Colonic mucosa (tissue), 4 donors: ENCODE data around the gene WDR75. TPM values are rescaled to one million over a fixed set of nuclear protein-coding genes. Genes with fewer than 3 reads are reported as not detected.

Source experiments
- DNase-seq: peaks from one replicate; pipeline ENCODE4 v3.0.0-alpha.2; 2020
- H3K27ac ChIP-seq: fragments of 200-600 bp; one replicate; pipeline ENCODE4 v1.8.0; 2021
- H3K27me3 ChIP-seq: fragments of 200-600 bp; one replicate; pipeline ENCODE4 v1.8.0; 2021
- H3K36me3 ChIP-seq: fragments of 200-600 bp; one replicate; pipeline ENCODE4 v1.8.0; 2021
- H3K4me1 ChIP-seq: fragments of 200-600 bp; one replicate; pipeline ENCODE4 v1.8.0; 2021; ENCODE audit warnings: mild to moderate bottlenecking
- H3K4me3 ChIP-seq: fragments of 200-600 bp; one replicate; pipeline ENCODE4 v1.8.0; 2021
- H3K9ac ChIP-seq, 2 donors: one replicate each; pipeline ENCODE4 v1.7.0; 2013; ENCODE audit warnings: control low read depth in 2 of 2, low read depth in 2 of 2, low read length in 2 of 2
- H3K9me3 ChIP-seq: fragments of 200-600 bp; one replicate; pipeline ENCODE4 v1.8.0; 2021
- intact Hi-C: fragments of 100-400 bp; cut with DNase I; formaldehyde crosslinking; loops from one replicate; pipeline ENCODE4 v1.14.1; 2022
- total RNA-seq, 2 donors: library from RNA; stranded (reverse); fragmentation: NEBNext Ultra II Directional in 1 of 2; extraction: Animal tissue kit (Norgen Biotek cat#: 25700) in 1 of 2; gene quantifications; one replicate each; pipeline ENCODE4 v1.2.1, GENCODE V29; 2021
- TF ChIP-seq, protein P1 (sequence below): fragments of 200-600 bp; IDR thresholded peaks from one replicate; pipeline ENCODE4 v1.8.0; 2022; ENCODE audit warnings: antibody characterized with exemption, mild to moderate bottlenecking
- donor health status: healthy.
- donor health status: DM: no; HTN: no; CAD: no.
- donor health status: DM: no; HTN: no; CAD: no.

The WDR75 gene
- total RNA-seq, 2 donors from 2014 or later = 19.0 to 21.4 TPM

DNA sequence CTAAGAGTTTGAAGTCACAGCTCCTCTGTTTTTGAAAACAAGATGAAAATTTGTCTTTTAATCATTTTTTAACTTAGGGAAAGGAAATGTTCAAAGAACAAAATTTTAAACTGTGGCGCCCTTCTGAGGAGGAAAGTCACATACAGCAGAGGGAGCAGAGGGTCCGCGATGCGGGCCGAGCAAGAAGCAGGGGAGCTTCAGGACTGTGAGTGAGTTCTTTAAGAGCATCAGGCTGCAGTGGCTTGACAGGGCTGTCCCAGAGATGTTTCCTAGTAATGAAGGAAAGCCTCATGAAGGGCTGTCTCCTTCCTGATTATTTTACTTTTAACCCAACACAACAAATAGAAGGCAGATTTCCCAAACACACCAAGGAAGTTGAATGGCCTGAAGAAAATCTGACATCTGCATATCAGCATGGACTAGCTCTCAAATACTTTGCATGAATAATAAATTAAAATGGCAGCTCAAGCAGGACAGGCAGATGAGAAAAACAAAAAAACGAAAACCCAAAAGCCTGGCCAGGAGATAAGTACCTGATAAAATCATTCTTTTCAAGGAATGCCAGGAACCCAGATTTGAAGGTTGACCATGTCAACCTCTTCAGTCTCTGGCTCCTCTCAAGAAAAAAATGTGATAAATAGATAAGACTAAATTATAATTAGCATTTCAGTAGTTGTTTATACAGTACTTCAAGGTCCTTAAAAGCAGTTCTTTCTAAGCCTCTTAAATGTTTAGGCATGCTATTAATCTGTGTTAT lies 78.5 kb downstream of the WDR75 start:
- no peaks in the 10 kb centered on the region for H3K9me3 ChIP-seq
- H3K9ac ChIP-seq = no peak overlapping the region
- H3K27me3 ChIP-seq = no peaks in the 10 kb centered on the region
- H3K4me3 ChIP-seq = no peak overlapping the region
- H3K27ac ChIP-seq = no peak overlapping the region
- TF ChIP-seq, protein P1, sequence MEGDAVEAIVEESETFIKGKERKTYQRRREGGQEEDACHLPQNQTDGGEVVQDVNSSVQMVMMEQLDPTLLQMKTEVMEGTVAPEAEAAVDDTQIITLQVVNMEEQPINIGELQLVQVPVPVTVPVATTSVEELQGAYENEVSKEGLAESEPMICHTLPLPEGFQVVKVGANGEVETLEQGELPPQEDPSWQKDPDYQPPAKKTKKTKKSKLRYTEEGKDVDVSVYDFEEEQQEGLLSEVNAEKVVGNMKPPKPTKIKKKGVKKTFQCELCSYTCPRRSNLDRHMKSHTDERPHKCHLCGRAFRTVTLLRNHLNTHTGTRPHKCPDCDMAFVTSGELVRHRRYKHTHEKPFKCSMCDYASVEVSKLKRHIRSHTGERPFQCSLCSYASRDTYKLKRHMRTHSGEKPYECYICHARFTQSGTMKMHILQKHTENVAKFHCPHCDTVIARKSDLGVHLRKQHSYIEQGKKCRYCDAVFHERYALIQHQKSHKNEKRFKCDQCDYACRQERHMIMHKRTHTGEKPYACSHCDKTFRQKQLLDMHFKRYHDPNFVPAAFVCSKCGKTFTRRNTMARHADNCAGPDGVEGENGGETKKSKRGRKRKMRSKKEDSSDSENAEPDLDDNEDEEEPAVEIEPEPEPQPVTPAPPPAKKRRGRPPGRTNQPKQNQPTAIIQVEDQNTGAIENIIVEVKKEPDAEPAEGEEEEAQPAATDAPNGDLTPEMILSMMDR = no peak
- DNase-seq = no peak
- peaks cover 4% of the 10 kb centered on the region for H3K4me1 ChIP-seq
- no peaks in the 10 kb centered on the region for H3K36me3 ChIP-seq
- intact Hi-C loops = no loop called here

DNA sequence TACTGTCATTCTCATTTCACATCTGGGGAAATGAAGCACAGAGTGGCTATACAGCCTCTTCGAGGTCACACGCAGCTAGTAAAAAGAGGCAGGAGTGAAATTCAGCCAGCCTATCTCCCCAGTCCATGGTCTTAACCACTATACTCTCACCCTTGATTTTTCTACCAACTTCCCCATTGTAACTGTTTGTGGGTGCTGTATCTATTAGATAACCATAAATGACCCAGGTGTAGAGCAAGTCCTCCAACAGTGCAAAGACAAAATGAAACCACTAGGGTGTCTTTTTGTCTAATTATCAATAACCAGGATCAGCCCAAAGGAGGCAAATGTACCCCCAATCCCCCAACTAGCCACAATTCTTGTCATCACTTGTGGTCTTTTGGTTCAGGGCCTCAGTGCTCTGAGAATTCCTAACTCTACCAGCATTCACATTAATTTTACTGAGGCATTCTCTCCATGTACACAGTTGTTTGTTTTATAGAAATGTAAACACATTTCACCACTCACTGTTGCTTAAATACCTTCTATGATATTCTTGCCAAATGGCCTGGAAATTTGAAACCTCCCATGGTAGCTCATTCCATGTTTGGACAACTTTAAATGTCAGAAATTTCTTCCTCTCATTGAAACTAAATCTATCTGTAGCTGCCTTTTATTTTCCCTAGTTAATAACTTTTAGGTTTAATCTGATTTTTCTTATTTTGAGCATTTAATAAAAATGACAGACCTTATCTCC lies 80.6 kb downstream of the WDR75 start:
- Histone ChIP-seq H3K9ac (peak overlapping the region in 1 of 2 donors; percentile 13), H3K27me3 (no peaks in the 10 kb centered on the region), H3K4me1 (peaks cover 4% of the 10 kb centered on the region), H3K9me3 (no peaks in the 10 kb centered on the region), H3K36me3 (no peaks in the 10 kb centered on the region), H3K4me3 (no peak overlapping the region), H3K27ac (peak overlapping the region; percentile 86)
- intact Hi-C loops = no loop called here
- DNase-seq = no peak
- TF ChIP-seq, protein P1 = no peak

DNA sequence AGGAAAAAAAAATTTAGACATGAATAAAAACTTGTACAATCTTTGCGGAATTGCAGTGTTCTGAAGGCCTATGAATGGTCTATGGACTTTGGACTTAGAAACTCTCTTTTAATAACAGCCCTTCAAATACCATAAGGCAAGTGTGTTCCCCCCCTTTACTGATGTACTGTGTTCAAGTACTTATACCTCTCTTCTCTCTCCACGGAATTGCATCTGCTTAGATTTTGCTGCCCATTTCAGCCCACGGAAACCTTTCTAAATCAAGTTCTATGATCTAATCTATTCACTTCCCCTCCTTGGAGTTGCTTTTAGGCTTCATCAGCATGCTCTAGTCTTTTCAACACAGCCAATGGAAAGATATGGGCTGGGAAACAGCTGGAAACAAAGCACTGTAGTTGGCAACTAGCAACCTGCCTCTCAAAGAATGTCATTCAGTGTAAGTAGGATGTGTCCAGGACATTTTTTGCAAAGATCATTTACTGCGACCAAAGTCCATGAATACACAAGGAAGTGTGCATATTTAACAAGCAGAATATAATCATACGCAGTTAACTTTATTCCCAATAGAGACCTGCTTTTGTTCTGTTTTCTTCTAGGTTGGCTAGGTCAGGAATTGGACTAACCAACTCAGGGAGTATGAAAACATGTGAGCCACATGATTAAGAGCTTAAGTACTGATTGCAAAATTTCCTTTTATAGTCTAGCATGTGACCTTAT lies 81.3 kb downstream of the WDR75 start:
- intact Hi-C loops = no loop called here
- Histone ChIP-seq H3K4me1 (peaks cover 4% of the 10 kb centered on the region), H3K36me3 (no peaks in the 10 kb centered on the region), H3K27me3 (no peaks in the 10 kb centered on the region), H3K27ac (peak overlapping the region; percentile 86), H3K9me3 (no peaks in the 10 kb centered on the region), H3K9ac (peak overlapping the region in 1 of 2 donors; percentile 13), H3K4me3 (no peak overlapping the region)
- TF ChIP-seq, protein P1 = no peak
- peak; percentile 57 for DNase-seq

DNA sequence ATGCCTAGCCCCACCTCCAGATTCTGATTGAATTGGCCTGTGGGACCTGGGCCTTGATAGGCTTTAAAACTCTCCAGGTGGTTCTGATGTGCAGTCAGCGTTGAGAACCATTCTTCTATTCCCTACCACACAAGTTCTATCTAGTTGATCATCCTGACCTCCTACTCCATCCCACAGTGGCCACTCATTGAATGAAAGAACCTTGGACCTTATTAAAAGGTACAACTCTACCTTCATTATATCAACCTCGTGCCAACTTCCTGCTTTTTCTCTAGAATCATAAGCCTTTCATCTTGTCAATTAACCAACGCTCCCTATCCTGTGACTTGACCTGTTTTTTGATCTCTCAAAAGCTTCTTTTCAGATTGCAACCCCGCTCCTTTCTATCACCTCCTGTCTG lies 83.5 kb downstream of the WDR75 start:
- intact Hi-C loops = no loop called here
- H3K9ac ChIP-seq = no peak overlapping the region
- peak overlapping the region; percentile 47 for H3K27ac ChIP-seq
- TF ChIP-seq, protein P1 = no peak
- peaks cover 4% of the 10 kb centered on the region for H3K4me1 ChIP-seq
- no peak for DNase-seq
- no peaks in the 10 kb centered on the region for H3K27me3 ChIP-seq
- no peak overlapping the region for H3K4me3 ChIP-seq
- H3K36me3 ChIP-seq = no peaks in the 10 kb centered on the region
- no peaks in the 10 kb centered on the region for H3K9me3 ChIP-seq

Other genes starting within 250 kb of the WDR75 start
- 100 to 1,000 TPM in 1 of 2 donors, 10 to 100 TPM in 1; 43.6 to 183 TPM for gene SLC40A1, start 139.3 kb downstream of the WDR75 start, total RNA-seq
- gene ASNSD1, start 220.0 kb downstream of the WDR75 start, total RNA-seq = 10 to 100 TPM; 24.4 to 28.1 TPM
- 1 to 10 TPM; 6.0 to 6.7 TPM for gene ANKAR, start 233.2 kb downstream of the WDR75 start, total RNA-seq